ENCODE data around the gene RAB37.

The RAB37 gene, protein sequence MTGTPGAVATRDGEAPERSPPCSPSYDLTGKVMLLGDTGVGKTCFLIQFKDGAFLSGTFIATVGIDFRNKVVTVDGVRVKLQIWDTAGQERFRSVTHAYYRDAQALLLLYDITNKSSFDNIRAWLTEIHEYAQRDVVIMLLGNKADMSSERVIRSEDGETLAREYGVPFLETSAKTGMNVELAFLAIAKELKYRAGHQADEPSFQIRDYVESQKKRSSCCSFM

DNA sequence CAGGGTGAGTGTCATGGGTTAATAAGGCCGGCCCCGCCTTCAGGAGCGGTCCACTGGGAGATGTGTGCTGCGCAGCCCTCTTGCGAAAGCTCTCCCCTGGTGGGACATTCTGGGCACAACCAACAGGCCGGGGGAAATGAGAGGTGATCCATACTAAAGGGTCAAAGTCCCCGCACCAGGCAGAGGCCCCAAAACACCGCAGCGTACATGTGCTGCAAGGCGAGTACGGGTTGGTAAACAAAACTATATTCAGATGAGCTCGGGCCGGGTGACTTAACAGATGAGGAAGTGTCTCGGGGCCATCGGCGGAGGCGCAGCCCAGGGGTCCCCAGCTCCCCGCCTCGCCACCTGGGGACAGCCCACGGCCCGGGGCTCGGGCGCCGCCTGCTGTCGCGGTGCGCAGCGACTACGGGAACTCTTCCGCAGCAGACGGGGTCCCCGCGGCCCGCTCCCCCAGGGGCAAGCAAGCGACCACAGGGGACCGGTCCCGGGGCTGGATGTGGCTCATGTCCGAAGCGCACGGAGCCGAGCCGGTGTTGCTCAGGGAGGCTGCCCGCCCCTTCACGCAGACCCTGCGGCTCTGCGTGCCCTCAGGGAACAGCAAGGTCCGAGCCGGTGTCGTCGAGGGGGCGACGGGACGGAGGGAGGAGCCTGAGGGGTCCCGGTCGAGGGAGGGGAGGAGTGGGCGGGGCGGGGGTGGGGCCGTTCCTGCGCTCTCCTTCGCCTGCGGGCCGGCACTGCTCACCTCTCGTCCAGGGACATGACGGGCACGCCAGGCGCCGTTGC lies at the start of gene RAB37:
RAB37 (plus strand) TSS at position 744 of the 786 bp plus-strand sequence; CDS start at position 761, 17 bp downstream.
- no peak for DNase-seq (ENCODE audit: low read depth in 4 of 4, low spot score in 1 of 4)

DNA sequence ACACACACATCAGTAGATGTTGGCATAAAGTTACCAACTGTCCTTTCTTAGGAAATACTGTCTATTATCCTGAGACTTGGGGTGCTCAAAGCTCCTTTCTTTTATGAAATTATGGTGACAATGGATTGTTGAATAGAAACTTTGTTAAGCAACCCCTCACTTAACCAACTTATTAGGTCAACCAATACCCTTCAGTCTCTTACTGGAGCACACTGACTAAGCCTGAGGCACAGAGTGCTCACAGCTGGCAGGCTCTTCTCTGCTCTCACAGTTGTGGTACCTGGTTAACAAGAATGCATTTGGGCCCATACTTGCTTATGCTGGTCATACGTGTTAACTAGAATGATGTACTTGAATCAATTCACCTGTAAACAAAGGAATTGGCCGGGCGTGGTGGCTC lies 49.2 kb upstream of the RAB37 start:
- no peak for DNase-seq (ENCODE audit: low read depth in 4 of 4, low spot score in 1 of 4)

DNA sequence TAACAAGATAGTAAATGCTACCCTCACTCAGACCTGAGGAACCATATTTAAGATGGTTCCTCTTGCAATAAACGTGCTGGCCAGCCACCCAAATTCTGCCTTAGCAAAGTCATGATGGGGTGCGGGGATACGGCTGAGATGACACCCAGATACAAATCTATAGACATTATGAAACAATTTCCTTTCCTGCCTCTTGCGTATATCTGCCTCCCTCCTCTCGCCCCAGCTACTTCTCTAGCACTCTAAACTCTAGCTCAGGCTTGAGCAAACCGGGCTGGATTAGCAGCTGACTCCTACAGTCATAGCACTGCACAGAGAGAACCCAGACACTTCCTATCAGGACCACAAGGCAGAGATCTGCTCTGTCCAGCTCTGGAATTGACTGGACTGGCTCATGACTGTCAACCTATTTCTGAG lies 46.6 kb upstream of the RAB37 start:
- DNase-seq (ENCODE audit: low read depth in 4 of 4, low spot score in 1 of 4): no peak

DNA sequence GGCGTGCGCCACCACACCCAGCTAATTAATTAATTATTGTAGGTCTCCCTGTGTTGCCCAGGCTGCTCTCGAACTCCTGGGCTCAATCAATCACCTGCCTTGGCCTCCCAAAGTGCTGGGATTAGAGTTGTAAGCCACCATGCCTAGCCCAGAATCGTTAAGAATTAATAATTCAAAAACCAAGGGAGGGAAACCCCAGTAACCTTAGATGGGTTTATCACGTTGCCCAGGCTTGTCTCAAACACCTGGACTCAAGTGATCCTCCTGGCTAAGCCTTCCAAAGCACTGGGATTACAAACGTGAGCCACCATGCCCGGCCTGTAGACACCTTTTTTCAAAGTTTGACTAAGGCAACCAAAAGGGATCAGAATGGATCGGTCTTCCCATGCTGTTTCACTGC lies 45.9 kb upstream of the RAB37 start:
- DNase-seq (ENCODE audit: low read depth in 4 of 4, low spot score in 1 of 4): no peak

DNA sequence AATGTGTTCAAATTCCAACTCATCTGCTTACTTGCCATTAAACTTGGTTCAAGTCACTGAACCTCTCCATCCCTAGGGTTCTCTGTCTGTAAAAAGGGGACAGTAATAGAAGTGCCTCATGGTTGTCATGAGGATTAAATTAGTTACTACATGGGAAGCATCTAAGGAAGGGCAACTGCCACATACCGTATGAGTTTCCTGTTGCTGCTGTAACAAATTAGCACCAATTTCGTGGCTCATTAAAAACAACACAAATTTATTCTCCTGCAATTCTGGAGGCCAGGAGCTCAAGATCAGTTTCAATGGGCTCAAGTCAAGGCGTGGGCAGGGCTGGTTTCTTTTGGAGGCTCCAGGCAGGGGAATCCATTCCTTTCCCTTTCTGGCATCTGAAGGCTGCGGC lies 43.0 kb upstream of the RAB37 start:
- no peak for DNase-seq (ENCODE audit: low read depth in 4 of 4, low spot score in 1 of 4)

DNA sequence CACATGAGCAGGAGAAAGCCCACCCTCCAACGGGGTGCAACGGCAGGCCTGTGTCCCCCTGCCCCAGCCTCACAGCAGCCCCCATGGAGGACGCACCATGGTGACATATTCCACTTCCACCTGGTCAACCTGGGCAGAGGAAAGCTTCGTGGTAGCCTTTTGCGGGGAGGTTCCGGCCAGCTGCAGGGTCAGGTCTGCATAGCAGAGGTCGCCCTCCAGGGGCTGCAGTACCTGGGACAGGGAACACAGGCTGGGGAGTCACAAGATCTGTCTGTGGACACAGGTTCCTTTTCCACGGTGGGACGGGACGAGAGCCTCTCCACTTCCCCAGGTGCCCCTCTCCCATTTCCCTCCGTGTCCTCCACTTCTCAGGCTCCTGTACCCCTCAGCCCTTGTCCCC lies 41.4 kb upstream of the RAB37 start:
- no peak for DNase-seq (ENCODE audit: low read depth in 4 of 4, low spot score in 1 of 4)

DNA sequence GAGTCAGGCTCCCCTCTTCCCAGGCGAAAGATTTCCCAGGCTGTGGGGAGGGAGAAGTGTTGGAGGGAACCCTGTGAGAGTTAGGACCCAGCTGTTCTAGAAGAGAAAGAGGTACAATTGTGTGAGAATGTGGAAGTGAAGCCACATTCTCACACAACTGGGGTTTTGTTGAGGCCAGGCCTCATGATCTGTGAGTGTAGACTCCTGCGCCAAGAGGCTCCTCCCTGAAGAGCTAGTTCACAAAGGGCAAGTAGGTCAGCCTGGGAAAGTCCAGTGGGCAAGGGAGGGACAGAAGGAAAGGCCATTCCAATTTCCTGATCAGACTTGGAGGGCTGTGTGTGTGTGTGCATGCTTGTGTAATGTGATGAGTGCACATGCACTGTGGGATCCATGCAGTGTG lies 39.5 kb upstream of the RAB37 start:
- no peak for DNase-seq (ENCODE audit: low read depth in 4 of 4, low spot score in 1 of 4)

DNA sequence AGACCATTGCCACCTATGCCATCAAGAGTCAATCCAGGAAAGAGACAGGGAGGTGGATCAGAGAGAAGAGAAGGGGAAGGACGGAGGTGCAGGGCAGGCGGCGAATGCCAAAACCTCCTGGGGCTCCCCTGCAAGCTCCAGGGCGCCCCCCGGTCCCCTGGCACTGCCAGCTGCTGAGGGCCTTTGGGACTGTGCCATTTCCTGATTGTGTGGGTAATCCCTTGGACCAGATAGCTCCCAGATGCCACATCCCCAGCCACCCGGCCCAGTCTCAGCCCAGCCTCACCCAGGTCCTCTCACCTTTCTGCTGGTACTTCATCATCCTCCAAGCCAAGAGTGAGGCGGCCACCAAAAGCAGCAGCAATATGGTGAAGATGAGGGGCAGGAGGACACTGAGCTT lies 39.0 kb upstream of the RAB37 start:
- DNase-seq (ENCODE audit: low read depth in 4 of 4, low spot score in 1 of 4): no peak

DNA sequence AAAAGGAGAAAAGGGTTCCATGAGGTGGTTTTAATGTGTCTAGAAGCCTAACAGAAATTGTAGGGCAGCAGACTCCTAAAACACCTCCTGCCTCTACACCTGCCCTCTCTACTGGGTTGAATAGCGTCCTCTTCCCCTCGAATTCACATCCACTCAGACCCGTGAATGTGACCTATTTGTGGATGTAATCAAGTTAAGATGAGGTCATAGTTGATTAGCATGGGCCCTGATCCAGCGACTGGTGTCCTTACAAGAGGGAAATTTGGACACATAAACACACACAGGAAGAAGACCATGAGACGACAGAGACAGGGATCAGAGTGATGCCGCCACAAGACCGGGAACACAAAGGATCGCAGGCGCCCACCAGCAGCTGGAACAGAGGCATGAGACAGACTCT lies 37.8 kb upstream of the RAB37 start:
- DNase-seq (ENCODE audit: low read depth in 4 of 4, low spot score in 1 of 4): no peak

DNA sequence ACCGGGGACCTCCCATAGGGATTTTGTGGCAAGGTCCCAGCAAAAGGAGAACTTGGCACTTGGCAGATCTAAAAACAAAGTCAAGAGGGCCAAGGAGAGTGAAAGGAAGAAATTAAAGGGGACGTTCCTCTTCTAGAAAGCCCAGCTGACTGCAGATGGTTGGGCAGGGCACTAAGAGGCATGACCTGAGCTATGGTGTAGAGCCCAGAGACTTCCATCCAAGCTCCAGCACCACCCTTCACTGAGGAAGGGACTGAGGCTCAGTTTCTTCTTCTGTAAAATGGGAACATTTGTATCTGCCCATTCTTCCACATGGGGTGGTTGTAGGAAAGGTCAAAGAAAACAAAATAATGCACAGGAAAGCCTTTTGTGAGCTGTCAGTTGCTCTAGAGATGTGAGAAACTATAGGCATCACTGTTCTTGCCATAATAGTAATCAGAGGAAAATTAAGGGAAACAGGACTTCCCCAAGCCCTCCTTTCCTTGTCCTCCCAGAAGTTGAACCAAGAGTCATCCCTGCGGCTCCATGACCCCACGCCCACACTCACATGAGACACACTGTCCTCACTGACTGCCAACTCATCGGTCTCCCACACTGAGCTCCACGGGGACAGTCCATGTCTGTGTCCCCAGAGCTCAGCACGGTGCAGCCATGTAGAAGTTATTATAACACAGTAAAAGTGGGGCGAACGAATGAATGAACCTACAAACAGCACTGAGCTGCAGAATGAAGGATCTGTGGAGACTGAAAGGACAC lies 34.8 kb upstream of the RAB37 start:
- no peak for DNase-seq (ENCODE audit: low read depth in 4 of 4, low spot score in 1 of 4)

DNA sequence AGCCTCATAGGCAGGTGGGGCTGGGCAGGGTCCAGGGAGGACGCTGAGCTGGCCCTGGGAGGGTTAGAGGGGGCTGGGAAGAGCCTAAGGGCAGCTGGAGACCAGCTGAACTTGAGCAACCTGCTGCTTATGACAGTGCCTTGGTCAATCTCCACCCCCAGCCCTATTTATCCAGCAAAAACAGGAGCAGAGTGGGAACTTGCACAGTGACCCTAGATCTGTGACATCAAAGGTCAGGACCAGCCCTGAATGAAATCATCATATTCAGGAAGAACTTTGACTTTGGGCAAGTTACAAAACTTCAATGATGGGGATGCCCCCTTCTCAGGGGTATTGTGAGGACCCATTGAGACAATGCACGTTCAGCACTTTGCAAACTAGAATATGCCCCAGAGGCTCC lies 33.7 kb upstream of the RAB37 start:
- DNase-seq (ENCODE audit: low read depth in 4 of 4, low spot score in 1 of 4): no peak

DNA sequence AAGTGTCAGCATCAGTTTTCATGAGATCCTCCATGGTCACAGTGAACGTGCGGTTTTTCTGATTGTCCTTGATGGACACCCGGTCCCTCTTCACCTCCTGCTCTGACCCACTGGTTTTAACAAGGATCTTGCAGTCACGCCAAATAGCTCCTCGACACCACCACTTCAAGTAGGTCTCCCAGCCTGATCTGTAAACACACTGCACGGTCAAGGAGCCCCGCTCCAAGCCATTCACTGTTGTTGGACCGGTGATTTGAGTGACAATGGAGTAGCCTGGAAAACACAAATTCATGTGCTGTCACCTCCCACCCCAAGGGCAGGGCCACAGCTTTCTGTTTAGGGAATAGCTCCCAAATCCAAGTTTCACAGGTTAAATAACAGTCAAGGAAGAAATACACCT lies 32.5 kb upstream of the RAB37 start:
- DNase-seq (ENCODE audit: low read depth in 4 of 4, low spot score in 1 of 4): no peak

DNA sequence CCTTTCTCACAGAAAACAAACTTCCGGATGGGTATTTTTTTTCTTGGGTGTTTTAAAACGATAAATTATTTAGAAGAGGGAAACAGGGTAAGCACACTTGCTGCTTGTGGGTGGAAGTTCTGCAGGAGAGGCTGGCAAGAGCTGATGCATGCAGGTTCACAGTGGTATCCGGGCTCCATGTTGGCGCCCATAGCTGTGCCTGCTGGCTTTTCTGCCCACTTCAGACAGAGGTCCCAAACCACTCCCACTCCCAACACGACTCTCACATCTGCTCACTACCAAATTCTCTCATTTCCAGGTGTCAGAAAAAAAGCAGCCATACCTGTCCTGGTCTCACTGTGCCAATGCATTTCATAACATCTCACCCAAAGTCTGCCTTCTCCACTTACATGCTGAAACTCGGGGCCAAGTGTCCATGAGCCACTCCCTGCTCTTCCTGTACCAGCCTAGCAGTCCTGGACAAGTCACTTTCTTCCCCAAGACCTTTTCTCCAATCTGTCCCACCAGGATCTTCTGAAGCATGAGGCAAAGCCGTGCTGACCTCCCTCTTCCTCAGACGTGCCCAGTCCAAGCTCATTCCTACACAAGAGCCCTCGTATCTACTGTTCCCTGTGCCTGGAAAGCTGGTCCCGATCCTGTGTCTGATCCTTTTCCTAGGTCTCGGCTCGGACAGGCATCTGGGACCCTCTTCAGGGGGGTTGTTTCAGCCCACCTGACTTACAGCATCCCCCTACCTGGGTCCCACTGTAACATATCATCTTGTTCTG lies 25.8 kb upstream of the RAB37 start:
- no peak for DNase-seq (ENCODE audit: low read depth in 4 of 4, low spot score in 1 of 4)

DNA sequence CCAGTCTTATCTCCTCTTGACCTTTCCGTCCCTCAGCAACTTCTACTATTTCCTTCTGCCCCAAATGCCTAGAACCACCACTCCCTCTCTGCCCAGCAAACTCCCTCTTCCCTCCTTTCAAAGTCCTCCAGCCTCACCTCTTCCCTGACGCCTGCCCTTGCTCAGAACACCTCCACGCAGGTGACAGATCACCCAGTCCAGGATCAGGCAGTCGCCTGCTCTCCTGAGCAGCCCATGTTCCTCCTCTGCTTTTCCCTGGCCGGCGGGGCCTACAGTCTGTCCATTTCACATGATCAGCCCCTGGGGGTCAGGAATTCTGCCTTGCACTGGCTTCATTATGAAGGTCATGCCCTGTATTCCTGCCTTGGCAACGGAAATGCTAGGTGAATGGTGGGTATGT lies 24.8 kb upstream of the RAB37 start:
- DNase-seq (ENCODE audit: low read depth in 4 of 4, low spot score in 1 of 4): no peak

DNA sequence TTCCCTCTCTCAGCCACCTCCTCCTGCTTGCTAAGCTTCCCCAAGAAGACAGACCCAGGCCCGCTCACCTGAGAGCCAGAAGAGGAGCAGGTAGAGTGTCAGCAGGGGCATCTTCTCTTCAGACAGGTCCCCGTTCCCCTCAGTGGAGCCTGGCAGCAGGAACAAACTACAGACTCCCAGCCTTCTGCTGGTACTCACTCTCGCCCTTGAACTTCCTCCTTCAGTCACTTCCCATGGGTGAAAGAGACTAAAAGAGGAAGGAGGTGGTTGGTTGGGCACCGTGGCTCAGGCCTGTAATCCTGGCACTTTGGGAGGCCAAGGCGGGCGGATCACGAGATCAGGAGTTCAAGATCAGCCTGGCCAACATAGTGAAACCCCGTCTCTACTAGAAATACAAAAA lies 24.3 kb upstream of the RAB37 start, which contains the start of gene CD300LF:
CD300LF (minus strand) TSS at position 168 of the 400 bp plus-strand sequence; CDS start at position 111, 57 bp downstream.
- no peak for DNase-seq (ENCODE audit: low read depth in 4 of 4, low spot score in 1 of 4)

DNA sequence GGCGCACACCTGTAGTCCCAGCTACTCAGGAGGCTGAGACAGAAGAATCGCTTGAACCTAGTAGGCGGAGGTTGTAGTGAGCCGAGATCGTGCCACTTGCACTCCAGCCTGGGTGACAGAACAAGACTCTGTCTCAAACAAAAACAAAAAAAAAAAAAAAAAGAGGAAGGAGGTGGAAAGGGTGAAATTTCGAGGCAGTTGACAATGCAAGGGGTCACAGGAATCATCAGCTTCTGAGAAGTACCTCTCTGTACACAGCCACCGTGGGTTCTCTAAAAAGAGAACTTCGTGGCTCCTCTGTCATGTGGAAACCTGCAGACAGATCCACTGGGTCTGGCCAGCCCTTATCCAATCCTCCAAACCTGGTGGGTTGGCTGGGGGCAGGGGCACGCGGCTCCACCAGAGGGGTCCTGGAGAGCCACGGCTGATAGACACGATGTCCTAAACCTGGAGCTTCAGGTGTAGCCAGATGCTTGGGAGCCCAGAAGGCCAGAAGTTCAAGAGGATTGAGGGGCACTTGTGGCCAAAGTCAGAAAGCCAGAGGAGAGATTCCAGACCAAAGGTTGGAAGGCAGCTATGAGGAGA lies 23.8 kb upstream of the RAB37 start:
- DNase-seq (ENCODE audit: low read depth in 4 of 4, low spot score in 1 of 4): no peak

DNA sequence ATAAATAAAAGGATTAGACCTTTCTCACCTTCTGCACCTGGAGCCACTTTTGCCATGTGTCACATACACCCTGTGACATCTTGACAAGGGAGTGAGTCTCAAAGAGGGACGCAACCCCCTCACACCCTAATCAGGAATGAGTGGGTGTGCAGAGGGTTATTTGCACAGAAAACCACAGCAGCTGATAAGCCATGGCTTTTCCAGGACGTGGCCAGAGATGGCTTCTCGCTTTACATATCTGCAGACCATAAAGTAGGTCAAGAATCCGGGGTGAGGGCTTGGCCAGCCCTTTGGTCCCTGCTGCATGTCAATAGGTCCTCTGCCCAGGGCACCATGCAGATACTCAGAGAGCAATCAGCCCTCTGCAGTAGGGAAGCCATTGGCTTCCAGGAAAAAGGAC lies 21.9 kb upstream of the RAB37 start:
- DNase-seq (ENCODE audit: low read depth in 4 of 4, low spot score in 1 of 4): no peak

DNA sequence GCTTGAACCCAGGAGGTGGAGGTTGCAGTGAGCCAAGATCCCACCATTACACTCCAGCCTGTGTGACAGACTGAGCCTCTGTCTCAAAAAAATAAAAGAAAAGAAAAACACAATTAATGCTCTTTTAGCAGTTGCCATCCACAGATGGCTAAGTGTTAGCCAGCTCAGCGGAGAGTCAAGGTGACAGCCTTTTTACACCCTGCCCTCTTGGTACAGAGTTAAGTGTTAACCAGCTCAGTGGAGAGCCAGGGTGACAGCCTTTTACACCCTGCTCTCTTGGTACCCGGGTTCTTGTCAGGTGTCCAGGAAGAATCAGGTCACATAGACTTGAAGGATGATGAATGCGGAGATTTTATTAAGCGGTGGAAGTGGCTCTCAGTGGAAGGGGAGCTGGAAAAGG lies 16.6 kb upstream of the RAB37 start:
- DNase-seq (ENCODE audit: low read depth in 4 of 4, low spot score in 1 of 4): no peak

DNA sequence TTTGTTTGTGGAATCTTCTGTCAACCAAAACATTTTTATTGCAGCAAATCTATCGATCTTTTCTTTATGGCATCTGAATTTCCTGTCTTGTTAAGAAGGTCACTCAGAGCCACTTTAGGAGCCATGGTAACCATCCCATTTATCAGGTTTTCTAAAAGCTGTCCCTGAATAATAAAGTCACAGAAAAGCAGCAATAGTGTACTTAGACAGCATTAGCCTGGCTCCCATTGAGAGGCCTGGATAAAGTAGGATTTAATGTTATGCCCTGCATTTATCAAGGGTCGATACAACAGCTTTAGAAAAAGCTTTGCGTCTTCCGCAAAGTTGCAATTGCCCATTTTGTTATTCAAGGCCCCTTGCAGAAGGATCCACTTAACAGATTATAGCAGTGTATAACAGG lies 14.3 kb upstream of the RAB37 start:
- no peak for DNase-seq (ENCODE audit: low read depth in 4 of 4, low spot score in 1 of 4)

DNA sequence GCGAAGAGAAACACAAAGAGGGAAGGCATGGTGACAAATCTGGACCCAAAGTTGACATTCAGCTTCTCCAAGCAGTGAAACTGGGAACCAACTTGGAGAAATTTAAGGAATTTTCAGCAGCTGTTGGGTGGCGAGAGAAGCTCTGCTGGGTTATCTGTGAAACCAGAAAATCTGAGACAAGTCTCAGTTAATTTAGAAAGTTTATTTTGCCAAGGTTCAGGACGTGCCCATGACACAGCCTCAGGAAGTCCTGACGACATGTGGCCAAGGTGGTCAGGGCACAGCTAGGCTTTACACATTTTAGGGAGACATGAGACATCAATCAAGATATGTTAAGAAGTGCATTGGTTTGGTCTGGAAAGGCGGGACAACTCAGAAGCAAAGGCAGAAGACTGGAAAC lies 13.2 kb upstream of the RAB37 start:
- DNase-seq (ENCODE audit: low read depth in 4 of 4, low spot score in 1 of 4): no peak

DNA sequence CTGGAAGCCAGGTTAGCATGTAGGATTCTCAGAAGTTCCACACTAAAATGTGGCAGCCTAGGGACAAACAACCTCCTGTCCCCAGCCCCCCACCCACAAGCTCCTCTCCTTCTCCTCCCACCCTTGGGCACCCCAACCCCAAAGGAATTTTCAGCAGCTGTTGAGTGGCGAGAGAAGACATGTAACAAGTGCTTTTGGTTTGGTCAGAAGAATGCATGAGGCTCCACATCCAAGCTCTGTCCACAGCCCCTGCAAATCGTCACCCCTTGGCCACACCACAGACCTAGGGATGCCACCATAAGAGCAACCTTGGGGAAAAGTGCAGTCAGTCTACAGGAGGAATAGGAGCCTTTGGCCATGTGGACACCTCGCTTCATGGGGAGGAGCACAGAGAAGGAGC lies 11.9 kb upstream of the RAB37 start:
- DNase-seq (ENCODE audit: low read depth in 4 of 4, low spot score in 1 of 4): no peak
